Vagina (tissue), 2 donors: ENCODE results near the gene TARS2.

Source experiments
- CTCF ChIP-seq, 3 experiments: fragments of 450-650 bp in 2 of 3; fragments of 200-600 bp in 1 of 3; sonication (generic) in 1 of 3; IDR thresholded peaks; one replicate each; pipeline ENCODE4 v1.5.1; 2017 to 2019; ENCODE audit warnings: antibody characterized with exemption in 3 of 3, mild to moderate bottlenecking in 2 of 3, moderate library complexity in 2 of 3
- POLR2A ChIP-seq, 2 donors: fragments of 450-650 bp; IDR thresholded peaks; one replicate each; pipeline ENCODE4 v1.6.1; 2017; ENCODE audit warnings: antibody characterized with exemption in 2 of 2, mild to moderate bottlenecking in 2 of 2, moderate library complexity in 2 of 2

- TF ChIP-seq CTCF (IDR thresholded peaks at IDR 0.05) (no peak), POLR2A (IDR thresholded peaks at IDR 0.05) (no peak)
Observed at GRCh38 chr1:150466964-150467363, 20.3 kb upstream of the TARS2 start.
